ENCODE data around the gene DPM2. TPM values are rescaled to one million over a fixed set of nuclear protein-coding genes. Genes with fewer than 3 reads are reported as not detected.
A peak's percentile ranks its signal among the peaks of the same experiment; 100 is the strongest.

The DPM2 gene
- total RNA-seq, 1 donor from 2014 or later = 26.3 TPM

DNA sequence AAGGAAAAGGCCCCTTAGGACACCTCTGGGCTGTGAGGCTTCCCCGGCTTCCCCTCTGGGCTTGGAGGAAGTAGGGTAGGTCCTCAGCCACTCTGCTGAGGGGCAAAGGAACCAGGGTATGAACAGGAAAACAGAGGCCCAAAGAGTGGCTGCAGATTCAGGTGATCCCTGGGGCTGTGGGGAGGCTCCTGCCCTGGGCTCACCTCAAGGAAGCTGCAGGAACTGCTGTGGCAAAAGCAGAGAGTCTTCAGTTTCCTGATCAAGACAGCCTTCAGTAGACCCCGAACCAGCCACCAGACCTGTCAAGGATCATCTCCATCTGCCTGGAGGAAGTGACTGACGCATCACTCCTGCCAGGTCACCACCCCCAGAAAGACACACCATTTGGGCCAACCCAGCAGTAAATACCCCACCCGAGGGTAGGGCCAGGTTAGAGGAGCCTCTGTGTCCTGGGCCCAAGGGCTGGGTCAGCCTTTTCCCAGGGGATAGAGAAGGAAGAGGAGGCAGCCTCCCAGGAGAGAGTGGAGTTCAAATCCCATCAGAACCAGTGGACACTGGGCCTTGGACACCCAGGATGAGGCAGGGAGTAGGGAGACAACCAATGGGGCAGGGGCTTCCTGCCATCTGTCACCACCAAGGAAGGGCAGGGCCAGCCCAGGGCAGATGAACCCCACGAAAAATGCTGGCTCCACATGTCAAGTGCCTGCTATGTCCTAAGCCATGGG lies 32.5 kb downstream of the DPM2 start:
- DNase-seq (ENCODE audit: low spot score) = no peak
- Mint-ChIP-seq H3K9me3 (ENCODE audit: low read depth) (no peaks in the 10 kb centered on the region), H3K27me3 (ENCODE audit: low read depth) (no peaks in the 10 kb centered on the region), H3K4me3 (ENCODE audit: unreplicated experiment) (no peak overlapping the region), H3K36me3 (ENCODE audit: low read depth) (peaks cover 1% of the 10 kb centered on the region), H3K27ac (ENCODE audit: unreplicated experiment) (peak overlapping the region; percentile 22), H3K4me1 (ENCODE audit: low read depth) (peaks cover 27% of the 10 kb centered on the region)
- TF ChIP-seq CTCF (IDR thresholded peaks at IDR 0.05) = no peak

DNA sequence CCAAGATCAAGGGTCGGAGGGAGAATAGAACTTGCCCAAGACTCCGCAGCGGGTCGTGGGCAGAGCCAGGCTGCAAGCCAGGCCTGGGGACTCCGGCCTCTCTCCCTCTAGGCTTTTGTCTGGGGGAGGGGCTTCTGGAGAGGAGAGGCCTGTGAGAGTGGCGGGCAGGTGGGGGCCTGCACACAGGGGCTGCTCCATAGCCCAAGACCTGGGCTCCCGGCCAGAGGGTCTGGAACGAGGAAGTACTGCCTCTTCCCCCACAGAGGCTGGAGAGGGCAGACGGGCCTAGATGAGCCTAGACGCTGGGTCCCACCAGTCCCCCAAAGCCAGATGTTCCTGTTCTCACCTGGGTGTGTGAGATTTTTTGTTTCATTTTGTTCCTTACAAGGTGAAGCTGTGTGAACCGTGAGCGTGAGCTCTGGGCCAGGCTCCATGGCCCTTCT lies 33.1 kb downstream of the DPM2 start:
- Mint-ChIP-seq H3K36me3 (ENCODE audit: low read depth) (peaks cover 1% of the 10 kb centered on the region), H3K27me3 (ENCODE audit: low read depth) (no peaks in the 10 kb centered on the region), H3K4me3 (ENCODE audit: unreplicated experiment) (no peak overlapping the region), H3K9me3 (ENCODE audit: low read depth) (no peaks in the 10 kb centered on the region), H3K27ac (ENCODE audit: unreplicated experiment) (peak overlapping the region; percentile 61), H3K4me1 (ENCODE audit: low read depth) (peaks cover 32% of the 10 kb centered on the region)
- no peak for TF ChIP-seq CTCF (IDR thresholded peaks at IDR 0.05)
- no peak for DNase-seq (ENCODE audit: low spot score)

DNA sequence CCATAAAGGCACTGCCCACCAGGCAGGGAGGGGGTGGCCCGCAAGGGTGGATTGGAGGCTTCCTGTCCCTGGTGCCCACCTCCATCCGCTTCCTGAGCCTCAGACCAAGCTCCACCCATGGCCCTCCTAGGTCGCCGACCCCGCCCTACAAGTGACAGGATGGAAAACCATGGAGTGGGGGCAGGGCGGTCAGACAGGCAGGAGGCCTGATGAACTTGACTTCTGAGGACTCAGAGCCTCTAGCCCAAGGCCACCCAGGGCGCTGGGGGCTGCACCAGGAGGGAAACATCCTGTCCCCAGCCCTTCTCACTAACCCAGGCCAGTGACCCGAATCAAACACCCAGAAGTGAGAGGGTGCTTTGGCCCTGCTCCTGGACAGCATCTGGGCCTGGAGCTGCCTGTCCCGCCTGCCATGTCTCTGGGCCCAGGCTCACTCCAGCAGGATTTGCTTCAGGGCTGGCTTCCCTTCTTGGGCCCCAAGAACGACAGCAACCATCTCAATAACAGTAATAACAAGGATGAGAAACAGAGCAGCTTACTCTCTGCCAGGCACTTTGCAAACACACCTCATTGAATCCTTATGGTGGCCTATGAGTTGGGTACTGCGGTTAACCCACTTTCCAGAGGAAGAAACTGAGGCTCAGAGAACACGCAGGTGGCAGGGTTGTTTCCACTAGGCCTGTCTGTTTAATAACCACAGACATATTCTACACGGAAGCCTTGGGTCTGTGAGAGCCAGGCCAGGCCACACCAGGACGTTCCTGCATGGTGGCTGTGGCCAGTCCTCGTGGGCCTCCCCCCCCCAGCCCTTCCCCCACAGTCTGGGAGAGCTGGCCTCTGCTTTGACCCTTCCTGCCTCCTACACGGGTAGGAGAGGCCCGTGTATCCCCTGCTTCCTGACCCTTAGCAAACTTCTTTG lies 33.8 kb downstream of the DPM2 start:
- Mint-ChIP-seq H3K27ac (ENCODE audit: unreplicated experiment) (peak overlapping the region; percentile 64), H3K9me3 (ENCODE audit: low read depth) (no peaks in the 10 kb centered on the region), H3K27me3 (ENCODE audit: low read depth) (no peaks in the 10 kb centered on the region), H3K4me3 (ENCODE audit: unreplicated experiment) (no peak overlapping the region), H3K36me3 (ENCODE audit: low read depth) (peaks cover 1% of the 10 kb centered on the region), H3K4me1 (ENCODE audit: low read depth) (peaks cover 32% of the 10 kb centered on the region)
- no peak for TF ChIP-seq CTCF (IDR thresholded peaks at IDR 0.05)
- DNase-seq (ENCODE audit: low spot score) = peak; percentile 82

GRCh38 chr9:127899128-127899943 lies 38.3 kb downstream of the DPM2 start, which contains the start of gene ST6GALNAC6:
Gene ST6GALNAC6, minus strand, starts transcription at chr9:127899603. Its CDS starts 1,622 bp downstream, at chr9:127897981.
- Mint-ChIP-seq H3K4me1 (ENCODE audit: low read depth) (peaks cover 42% of the 10 kb centered on the region), H3K4me3 (ENCODE audit: unreplicated experiment) (peak within 1 kb of the TSS; percentile 85), H3K27me3 (ENCODE audit: low read depth) (no peaks in the 10 kb centered on the region), H3K36me3 (ENCODE audit: low read depth) (peaks cover 11% of the 10 kb centered on the region), H3K27ac (ENCODE audit: unreplicated experiment) (peak within 1 kb of the TSS; percentile 95), H3K9me3 (ENCODE audit: low read depth) (no peaks in the 10 kb centered on the region)
- TF ChIP-seq CTCF (IDR thresholded peaks at IDR 0.05) = no peak
- peak; percentile 84 for DNase-seq (ENCODE audit: low spot score)

All from chondrocyte (in vitro differentiated cells).